Endothelial cell (in vitro differentiated cells): ENCODE results near the gene GFI1B. TPM values are rescaled to one million over a fixed set of nuclear protein-coding genes. Genes with fewer than 3 reads are reported as not detected.
A peak's percentile ranks its signal among the peaks of the same experiment; 100 is the strongest.

Experiments
- DNase-seq: peaks from one replicate; pipeline ENCODE4 v3.0.0; 2021; ENCODE audit warnings: low spot score
- H3K27ac Mint-ChIP-seq: one replicate; pipeline ENCODE4 v1.8.0; 2021; ENCODE audit warnings: mixed read lengths, inconsistent platforms; ENCODE audit not compliant: unreplicated experiment
- H3K27me3 Mint-ChIP-seq: one replicate; pipeline ENCODE4 v1.8.0; 2021; ENCODE audit warnings: mild to moderate bottlenecking, moderate library complexity, mixed read lengths, inconsistent platforms; ENCODE audit not compliant: unreplicated experiment
- H3K36me3 Mint-ChIP-seq: one replicate; pipeline ENCODE4 v1.8.0; 2021; ENCODE audit warnings: mild to moderate bottlenecking, low read depth, mixed read lengths, inconsistent platforms; ENCODE audit not compliant: unreplicated experiment
- H3K4me1 Mint-ChIP-seq: one replicate; pipeline ENCODE4 v1.8.0; 2021; ENCODE audit warnings: mild to moderate bottlenecking, mixed read lengths, inconsistent platforms; ENCODE audit not compliant: unreplicated experiment
- H3K4me3 Mint-ChIP-seq: one replicate; pipeline ENCODE4 v1.8.0; 2021; ENCODE audit warnings: mild to moderate bottlenecking, mixed read lengths, inconsistent platforms; ENCODE audit not compliant: unreplicated experiment
- H3K9me3 Mint-ChIP-seq: one replicate; pipeline ENCODE4 v1.8.0; 2021; ENCODE audit warnings: mixed read lengths, inconsistent platforms; ENCODE audit not compliant: unreplicated experiment
- total RNA-seq: library from RNA; stranded (reverse); fragmentation: NEBNext Ultra II Directional; extraction: Animal tissue kit (Norgen Biotek cat#: 25700); gene quantifications from one replicate; pipeline ENCODE4 v1.2.1, GENCODE V29; 2021; ENCODE audit not compliant: unreplicated experiment
- TF ChIP-seq, protein P1 (sequence below): fragments of 200-600 bp; sonication (generic); IDR thresholded peaks from one replicate; pipeline ENCODE4 v1.5.0; 2021; ENCODE audit warnings: antibody characterized with exemption; ENCODE audit not compliant: unreplicated experiment

GFI1B gene
- total RNA-seq, 1 donor from 2014 or later: not detected

DNA sequence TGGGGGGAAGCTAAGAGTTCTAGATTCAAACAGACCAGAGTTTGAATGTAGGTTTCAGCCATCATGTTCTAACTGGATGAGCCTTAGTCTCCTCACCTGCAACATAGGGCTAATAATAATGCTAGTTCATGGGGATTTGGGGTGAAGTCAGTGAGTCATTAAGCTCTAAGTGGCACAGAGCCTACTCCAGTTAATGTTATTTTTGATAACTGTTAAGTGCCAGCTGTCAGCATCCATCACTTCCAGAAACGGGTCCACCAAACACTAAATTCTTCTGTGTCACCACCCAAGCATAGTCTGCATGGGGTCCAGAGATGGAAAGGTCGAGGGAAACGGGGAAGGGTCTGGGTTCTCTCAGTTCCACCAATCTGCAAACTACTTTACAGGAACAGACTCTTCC, 32.3 kb upstream of the GFI1B start:
- H3K4me3 Mint-ChIP-seq: no peak overlapping the region
- TF ChIP-seq, protein P1, sequence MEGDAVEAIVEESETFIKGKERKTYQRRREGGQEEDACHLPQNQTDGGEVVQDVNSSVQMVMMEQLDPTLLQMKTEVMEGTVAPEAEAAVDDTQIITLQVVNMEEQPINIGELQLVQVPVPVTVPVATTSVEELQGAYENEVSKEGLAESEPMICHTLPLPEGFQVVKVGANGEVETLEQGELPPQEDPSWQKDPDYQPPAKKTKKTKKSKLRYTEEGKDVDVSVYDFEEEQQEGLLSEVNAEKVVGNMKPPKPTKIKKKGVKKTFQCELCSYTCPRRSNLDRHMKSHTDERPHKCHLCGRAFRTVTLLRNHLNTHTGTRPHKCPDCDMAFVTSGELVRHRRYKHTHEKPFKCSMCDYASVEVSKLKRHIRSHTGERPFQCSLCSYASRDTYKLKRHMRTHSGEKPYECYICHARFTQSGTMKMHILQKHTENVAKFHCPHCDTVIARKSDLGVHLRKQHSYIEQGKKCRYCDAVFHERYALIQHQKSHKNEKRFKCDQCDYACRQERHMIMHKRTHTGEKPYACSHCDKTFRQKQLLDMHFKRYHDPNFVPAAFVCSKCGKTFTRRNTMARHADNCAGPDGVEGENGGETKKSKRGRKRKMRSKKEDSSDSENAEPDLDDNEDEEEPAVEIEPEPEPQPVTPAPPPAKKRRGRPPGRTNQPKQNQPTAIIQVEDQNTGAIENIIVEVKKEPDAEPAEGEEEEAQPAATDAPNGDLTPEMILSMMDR: no peak
- H3K27me3 Mint-ChIP-seq: peaks cover 2% of the 10 kb centered on the region
- H3K9me3 Mint-ChIP-seq: no peaks in the 10 kb centered on the region
- H3K4me1 Mint-ChIP-seq: peaks cover 8% of the 10 kb centered on the region
- DNase-seq: no peak
- H3K36me3 Mint-ChIP-seq: peaks cover 8% of the 10 kb centered on the region
- no peak overlapping the region for H3K27ac Mint-ChIP-seq

DNA sequence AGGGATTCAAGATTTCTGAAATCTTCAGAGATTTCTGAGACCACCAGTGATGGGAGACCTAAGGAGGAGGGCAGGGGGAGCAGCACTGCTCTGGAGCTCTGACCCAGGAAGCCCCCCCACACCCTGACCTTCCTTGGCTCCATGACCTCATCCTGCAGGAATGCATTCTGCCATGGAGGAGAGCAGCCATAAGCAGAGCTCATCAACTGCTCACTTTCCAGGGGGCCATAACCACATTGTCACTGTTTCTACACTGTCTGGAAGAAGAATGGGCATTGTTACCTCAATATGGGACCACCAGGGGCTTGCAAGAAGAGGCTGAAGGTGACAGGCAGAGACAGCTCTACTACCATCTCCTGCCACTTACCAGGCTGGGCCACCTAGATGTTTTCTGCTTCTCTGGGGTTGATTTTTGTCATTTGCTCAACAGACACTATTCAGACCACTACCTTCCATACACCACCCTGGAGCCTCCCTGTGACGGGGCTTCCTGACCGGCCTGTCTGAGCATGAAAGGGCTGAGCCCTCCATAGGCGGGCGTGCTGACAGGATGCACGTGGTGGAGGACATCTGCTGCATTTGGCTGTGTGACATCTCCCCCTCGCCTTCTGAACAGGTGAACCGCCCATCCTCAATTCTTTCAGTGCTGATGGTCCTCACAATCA, 31.7 kb upstream of the GFI1B start:
- Mint-ChIP-seq H3K27ac (peak overlapping the region; percentile 18), H3K4me3 (no peak overlapping the region), H3K36me3 (peaks cover 8% of the 10 kb centered on the region), H3K4me1 (peaks cover 8% of the 10 kb centered on the region), H3K27me3 (peaks cover 2% of the 10 kb centered on the region), H3K9me3 (no peaks in the 10 kb centered on the region)
- TF ChIP-seq, protein P1: no peak
- DNase-seq: no peak

DNA sequence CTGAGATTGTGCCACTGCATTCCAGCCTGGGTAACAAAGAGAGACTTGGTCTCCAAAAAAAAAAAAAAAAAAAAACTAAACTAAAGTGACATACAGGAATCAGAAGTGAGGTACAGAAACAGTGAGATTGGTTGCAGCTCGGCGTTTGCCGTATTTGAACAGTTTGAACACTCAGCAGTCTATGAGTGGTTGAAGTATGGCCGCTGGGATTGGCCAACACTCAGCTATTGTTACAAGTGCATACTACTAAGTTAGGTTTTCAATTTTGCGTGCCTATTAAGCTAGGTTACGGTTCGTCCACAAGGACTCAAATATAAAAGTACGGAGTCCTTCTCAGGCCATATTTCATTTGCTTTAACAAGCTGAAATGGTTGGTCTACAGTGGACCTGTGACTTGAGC, 30.7 kb upstream of the GFI1B start:
- Mint-ChIP-seq H3K27me3 (peaks cover 2% of the 10 kb centered on the region), H3K9me3 (no peaks in the 10 kb centered on the region), H3K27ac (no peak overlapping the region), H3K4me3 (no peak overlapping the region), H3K36me3 (peaks cover 8% of the 10 kb centered on the region), H3K4me1 (peaks cover 8% of the 10 kb centered on the region)
- TF ChIP-seq, protein P1: no peak
- no peak for DNase-seq

DNA sequence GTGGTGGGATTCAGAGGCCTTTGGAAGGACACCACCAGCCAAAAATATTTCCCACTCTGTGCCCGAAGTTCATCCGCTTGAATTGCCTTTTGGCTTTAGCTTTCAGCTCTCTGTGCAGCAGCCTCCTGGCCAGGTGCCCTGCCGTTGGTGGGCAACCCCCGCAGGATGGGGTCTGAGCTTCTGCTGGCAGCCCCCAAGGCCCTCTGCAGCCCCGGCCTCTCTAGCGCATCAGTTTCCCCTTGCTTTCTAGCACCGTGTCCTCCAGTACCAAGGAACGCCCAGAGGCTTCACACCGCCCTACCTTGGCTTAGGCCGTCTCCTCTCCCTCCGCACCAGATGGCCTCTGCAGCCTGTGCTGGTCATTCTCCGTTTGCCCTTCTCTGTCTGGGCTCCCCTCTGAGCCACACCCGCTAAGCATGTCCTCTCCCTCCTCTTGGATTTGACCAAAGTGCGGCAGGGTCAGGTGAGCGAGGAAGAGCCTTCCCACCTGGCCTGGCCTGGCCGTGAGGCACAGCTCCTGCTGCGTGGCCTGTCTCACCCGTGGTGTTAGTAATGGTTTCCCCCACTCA, 29.9 kb upstream of the GFI1B start:
- no peak overlapping the region for H3K27ac Mint-ChIP-seq
- peaks cover 2% of the 10 kb centered on the region for H3K27me3 Mint-ChIP-seq
- H3K9me3 Mint-ChIP-seq: no peaks in the 10 kb centered on the region
- peaks cover 3% of the 10 kb centered on the region for H3K36me3 Mint-ChIP-seq
- TF ChIP-seq, protein P1: no peak
- no peak for DNase-seq
- H3K4me3 Mint-ChIP-seq: no peak overlapping the region
- H3K4me1 Mint-ChIP-seq: peaks cover 4% of the 10 kb centered on the region

DNA sequence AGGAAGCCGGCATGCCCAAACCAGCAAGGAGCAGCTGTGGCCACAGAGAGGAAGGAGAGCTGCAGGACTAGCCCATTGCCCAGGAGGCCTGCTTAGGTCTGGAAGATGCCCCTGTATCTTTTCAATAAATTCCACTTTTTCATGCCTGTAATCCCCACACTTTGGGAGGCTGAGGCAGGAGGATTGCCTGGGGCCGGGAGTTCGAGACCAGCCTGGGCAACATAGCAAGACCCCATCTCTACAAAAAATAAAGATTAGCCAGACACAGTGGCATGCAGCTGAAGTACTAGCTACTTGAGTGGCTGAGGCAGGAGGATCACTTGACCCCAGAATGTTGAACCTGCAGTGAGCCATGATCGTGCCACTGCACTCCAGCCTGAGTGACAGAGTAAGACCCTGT, 28.8 kb upstream of the GFI1B start:
- Mint-ChIP-seq H3K36me3 (no peaks in the 10 kb centered on the region), H3K27ac (no peak overlapping the region), H3K4me3 (no peak overlapping the region), H3K9me3 (no peaks in the 10 kb centered on the region), H3K27me3 (peaks cover 2% of the 10 kb centered on the region), H3K4me1 (no peaks in the 10 kb centered on the region)
- TF ChIP-seq, protein P1: no peak
- DNase-seq: no peak
